Fibroblast of gingiva (primary cell): ENCODE results near the gene NLE1.
A peak's percentile ranks its signal among the peaks of the same experiment; 100 is the strongest.
"Not testable (repeated sequence)": the region's sequence is repeated elsewhere in the genome, so short reads cannot be mapped to it uniquely, and the experiment has no call there.

ENCODE experiments used
- DNase-seq: peaks from one replicate; pipeline ENCODE4 v3.0.0-alpha.2; 2011; ENCODE audit warnings: low read depth

Gene NLE1

DNA sequence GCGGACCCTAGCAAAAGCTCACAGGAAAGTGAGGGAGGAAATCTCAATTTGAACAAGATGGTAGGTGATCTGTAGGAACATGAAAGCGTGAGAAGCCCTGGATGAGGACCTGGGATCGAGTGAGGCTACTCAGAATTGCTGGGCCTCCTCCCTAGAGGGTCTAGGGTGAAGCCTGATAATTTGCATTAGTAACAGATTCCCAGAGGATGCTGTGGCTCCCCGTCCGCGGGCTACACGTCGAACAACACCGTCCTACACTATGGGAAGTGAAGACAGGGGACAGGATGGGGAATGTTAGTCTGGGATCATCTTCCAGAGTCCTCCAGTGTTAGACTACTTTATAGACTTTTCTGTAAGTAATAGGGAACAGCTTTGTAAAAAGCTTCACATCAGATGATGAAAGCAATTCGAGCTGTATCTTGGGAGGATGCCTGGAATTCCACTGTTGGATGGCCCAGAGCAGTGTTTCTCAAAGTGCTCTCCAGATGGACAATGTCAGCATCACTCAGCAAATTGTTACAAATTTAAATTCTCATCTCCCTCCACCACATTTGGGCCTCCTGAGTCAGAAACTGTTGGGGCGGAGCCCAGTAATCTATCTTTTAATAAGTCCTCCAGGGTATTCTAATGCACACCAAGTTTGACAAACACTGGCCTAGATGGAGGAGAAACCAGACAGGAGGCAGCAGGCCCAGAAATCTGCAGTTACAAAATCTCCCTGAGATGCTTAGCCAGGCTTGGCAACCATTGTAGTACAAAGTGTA lies 14.2 kb downstream of the NLE1 start:
- DNase-seq, result peak; percentile 94

DNA sequence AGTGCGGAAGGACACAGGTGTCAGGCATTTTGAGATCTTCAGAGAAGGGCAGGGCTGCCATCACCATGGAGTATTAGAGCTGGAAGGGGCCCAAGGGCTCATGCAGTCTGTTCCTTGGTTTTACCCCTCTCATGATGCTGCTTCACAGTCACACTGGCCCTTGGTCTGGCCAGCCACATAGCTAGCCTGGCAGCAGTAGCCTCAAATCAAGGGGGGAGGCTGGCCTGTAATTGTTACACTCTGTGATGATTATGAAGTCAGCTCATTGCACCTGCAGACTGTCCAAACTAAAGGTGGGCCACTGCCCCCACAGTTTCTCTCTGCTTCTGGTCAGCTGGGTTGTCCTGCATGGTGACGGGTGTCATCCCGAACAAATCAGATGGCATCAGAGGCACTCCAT lies 20.8 kb downstream of the NLE1 start, which contains the start of gene FNDC8:
Gene FNDC8 (plus strand): TSS at position 301 of the 400 bp plus-strand sequence. CDS start 79 bp downstream, at position 380.
- DNase-seq, result no peak

DNA sequence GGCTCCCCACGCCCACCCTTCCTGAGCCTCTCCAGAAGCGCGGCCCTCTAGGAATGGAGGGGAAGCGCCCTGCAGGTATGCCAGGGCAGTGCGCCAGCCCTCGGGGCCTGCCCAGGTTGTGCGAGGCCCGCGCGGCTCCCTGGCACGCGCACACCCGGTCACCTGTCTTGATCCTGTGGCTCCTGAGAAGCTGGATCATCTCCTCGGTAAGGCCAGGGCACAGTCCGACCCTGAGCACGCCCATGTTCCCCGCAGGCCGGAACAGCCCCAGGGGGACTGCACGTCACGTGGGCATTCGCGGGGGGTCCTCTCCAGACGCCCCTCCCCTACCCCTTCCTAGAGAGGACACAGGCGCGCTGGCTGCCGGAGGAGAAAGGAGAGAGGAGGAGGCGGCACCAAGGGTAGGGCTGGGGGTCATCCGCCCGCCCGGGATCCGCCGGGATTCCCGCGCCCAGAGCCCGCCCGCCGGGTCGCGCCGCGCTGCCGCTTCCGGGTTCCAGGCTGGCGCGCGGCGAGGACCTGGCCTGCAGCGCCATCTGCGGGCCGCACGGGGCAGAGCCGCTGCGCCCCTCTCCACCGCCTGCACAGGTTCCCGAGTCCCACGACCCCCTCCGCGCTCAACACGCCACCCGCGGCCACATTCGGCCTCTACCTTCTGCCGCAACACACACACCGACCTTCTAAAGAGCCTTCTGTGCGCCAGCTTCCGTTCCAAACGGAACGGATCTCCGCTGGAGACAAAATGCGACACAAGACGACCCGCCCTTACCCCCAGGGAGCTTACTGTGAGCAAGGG lies 22.5 kb downstream of the NLE1 start, which contains the start of gene RAD51D:
Gene RAD51D (minus strand): TSS at position 491 of the 796 bp plus-strand sequence. CDS start 247 bp downstream, at position 244.
- peak; percentile 60 for DNase-seq

DNA sequence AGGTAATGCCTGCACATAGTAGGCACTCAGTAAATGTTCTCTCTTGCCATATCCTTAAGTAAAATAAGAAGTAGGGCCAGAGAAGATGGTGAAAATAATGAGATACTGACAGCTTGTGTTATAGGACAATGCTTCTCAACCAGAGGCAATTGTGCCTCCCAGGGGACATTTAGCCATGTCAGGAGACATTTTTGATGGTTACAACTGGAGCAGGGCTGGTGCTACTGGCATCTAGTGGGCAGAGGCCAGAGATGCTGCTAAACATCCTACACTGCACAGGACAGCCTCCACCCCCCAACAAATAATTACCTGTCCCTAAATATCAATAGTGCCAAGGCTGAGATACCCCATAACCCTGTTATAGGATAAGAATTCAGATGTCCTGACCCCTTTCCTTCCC lies 24.1 kb downstream of the NLE1 start:
- DNase-seq, result peak; percentile 50

DNA sequence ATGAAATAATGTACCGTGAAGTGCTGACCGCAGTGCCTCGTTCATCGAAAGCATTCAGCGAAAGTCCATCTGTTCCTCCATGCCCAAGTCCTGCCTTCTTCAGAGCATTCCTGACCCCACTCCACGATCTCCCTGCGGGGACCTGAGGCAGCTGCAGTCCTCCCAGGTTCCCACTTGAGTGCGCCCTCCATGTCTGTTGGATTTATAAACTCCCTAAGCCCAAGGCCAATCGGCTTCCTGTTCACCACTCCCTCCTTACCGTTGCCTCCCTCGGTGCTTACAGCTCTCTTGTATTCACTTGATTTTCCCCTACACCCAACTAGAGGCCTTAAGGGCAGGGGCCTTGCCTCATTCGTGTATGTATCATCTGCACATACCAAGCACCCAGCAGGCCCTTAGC lies 25.3 kb downstream of the NLE1 start:
- no peak for DNase-seq

DNA sequence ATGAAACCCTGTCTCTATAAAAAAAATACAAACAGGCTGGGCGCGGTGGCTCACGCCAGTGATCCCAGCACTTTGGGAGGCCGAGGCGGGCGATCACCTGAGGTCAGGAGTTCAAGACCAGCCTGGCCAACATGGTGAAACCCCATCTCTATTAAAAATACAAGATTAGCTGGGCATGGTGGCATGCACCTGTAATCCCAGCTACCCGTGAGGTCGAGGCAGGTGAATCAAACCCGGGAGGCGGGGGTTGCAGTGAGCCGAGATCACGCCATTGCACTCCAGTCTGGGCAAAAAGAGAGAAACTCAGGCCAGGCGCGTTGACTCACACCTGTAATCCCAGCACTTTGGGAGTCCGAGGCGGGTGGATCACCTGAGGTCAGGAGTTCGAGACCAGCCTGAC lies 31.3 kb downstream of the NLE1 start:
- DNase-seq, result not testable (repeated sequence)

DNA sequence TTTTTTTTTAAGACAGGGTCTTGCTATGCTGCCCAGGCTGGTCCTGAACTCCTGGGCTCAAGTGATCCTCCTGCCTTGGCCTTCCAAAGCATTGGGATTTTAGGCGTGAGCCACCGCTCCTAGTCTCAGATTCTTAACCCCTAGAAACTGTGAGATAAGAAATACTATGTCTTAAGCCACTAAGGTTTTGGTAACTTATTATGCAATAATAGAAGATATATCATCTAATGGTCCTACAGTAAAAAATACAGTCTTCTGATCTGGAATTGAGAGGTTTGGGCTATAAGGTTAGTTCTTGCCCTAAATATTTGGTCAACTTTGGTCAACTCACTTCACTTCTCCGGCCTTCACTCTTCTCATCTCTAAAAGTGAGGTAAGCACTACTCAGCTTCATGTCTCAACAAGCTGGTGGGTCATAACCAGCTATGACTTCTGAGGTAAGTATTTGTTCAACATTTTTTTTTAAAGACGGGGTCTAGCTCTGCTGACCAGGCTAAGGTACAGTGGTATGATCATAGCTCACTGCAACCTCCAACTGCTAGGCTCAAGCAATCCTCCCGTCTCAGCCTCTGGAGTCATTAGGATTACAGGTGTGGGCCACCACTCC lies 37.2 kb downstream of the NLE1 start:
- DNase-seq, result no peak

DNA sequence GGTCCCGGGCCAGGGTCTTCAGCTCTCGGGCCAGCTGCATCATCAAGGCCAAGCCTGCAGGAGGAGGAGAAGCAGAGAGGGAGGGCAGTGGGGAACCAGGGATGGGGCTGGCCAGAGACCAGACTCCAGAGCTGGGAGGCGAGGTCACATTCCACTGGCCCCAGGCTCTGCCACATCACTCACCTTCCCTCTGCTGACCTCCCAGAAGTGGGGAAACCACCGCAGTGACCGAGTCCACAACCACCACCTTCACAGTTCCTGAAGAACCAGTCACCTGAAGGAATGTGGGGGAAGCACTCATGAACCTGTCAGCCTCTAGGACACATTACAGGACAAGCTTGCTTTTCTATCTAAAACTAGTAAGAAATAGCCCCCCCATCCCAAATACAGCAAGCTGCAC lies 38.8 kb downstream of the NLE1 start:
- no peak for DNase-seq

DNA sequence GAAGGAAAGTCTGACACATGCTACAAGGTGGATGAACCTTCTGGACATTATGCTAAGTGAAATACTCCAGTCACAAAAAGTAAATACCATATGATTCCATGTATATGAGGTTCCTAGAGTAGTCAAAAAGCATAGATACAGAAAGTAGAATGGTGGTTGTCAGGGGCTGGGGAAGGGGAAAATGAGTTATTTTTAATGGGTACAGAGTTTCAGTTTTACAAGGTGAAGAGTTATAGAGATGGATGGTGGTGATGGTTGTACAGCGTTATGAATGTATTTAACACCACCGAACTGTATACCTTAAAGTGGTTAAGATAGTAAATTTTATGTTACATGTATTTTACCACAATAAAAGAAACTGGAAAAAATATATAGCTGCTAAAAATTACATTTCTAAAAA lies 40.4 kb downstream of the NLE1 start:
- DNase-seq, result no peak

DNA sequence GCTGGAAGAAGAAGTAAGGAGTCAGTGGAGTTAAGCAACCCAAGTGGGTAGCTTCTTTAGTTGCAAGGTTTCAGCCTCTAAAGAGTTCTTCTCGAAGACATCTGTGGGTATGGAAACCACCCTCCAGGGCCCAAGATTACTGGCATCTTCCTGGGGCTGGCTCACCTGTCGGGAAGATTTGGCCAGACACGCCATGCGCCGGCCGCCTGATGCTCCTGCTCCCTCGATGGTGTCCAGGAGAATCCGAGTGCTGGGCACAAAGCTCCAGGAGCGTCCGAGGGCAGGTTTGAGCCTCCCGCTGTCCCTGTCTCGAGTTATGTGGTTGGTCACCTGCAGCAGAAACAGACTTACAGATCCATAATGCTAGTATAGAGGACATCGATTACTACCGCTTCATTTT lies 41.1 kb downstream of the NLE1 start:
- DNase-seq, result no peak

DNA sequence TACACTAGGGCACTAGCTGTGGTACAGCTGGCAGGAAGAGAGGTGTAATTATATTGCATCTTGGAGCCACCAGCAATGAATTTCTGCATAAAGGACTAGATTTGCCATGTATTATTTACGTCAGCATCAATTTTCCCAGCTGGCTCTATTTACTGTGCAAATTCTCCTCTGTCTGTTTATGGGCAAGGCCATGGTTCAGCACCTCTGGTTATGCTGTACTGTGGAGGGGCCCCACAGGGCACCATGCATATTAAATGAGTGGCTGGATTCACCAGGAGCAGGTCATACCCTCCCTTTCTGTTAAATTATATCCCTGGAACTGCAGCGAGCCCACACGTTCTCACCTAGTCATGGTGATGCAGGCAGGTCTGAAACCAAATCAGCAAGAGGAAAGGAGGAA lies 42.2 kb downstream of the NLE1 start:
- no peak for DNase-seq

DNA sequence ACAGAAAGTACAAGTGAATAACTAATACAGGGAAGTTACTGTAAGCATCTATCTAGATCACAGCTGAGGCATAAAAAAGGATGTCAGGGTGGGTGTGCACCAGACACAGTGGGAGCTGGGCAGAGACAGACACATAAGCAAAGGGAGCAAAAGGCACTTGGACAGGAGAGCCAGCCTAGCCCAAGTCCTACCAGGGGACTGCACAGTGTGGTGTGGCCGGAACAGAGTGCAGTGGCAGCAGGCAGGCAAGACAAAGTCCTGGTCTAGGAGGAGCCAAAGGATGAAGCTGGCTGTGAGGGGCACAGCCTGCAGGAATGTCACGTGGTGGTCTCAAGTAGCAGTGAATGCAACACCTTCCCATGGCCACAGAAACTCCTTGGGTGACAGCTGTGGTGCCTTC lies 44.3 kb downstream of the NLE1 start:
- DNase-seq, result no peak

DNA sequence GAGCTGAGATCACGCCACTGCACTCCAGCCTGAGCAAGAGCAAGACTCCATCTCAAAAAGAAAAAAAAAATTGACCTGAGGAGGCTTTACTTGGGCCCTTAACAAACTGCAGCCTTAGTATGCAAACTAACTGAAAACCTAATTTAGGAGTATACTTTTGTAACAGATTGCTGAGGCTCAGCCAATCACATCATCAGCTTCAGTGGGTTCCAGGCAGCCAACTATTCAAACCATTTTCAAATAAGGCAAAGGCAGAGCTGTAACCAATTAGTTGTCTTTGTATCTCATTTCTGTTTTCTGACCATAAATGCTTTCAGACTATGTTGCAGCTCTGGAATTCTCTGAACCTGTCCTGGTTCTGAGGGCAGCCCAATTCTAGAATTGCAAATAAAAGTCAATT lies 46.4 kb downstream of the NLE1 start:
- DNase-seq, result peak; percentile 71

DNA sequence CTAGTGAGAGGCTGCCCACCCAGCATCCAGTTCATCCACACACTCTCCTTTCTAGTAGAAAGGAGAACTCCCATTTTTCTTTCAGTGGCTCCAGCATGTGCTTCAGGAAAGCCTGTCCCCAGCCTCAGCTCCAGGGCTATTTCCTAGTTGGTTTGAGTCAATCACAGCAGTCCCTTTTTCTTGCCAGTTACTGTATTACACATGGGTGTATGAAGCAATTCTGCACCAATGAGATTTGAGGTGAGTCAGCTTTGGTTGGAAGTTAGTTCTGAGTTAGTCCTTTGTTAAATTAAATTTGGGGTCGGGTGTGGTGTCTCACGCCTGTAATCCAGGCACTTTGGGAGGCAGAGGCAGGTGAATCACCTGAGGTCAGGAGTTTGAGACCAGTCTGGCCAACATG lies 47.2 kb downstream of the NLE1 start:
- DNase-seq, result peak; percentile 84

DNA sequence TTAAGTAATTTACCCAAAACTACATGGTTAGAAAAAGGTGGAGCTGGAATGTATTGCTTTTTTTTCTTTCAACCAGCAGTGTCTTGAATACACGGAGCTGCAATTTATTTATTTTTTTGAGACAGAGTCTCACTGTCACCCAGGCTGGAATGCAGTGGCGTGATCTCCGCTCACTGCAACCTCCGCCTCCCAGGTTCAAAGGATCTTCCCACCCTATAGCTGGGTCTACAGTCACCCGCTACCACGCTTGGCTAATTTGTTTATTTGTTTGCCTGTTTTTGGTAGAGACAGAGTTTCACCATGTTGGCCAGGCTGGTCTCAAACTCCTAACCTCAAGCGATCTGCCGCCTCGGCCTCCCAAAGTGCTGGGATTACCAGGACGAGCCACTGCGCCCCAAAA lies 51.4 kb downstream of the NLE1 start:
- not testable (repeated sequence) for DNase-seq

DNA sequence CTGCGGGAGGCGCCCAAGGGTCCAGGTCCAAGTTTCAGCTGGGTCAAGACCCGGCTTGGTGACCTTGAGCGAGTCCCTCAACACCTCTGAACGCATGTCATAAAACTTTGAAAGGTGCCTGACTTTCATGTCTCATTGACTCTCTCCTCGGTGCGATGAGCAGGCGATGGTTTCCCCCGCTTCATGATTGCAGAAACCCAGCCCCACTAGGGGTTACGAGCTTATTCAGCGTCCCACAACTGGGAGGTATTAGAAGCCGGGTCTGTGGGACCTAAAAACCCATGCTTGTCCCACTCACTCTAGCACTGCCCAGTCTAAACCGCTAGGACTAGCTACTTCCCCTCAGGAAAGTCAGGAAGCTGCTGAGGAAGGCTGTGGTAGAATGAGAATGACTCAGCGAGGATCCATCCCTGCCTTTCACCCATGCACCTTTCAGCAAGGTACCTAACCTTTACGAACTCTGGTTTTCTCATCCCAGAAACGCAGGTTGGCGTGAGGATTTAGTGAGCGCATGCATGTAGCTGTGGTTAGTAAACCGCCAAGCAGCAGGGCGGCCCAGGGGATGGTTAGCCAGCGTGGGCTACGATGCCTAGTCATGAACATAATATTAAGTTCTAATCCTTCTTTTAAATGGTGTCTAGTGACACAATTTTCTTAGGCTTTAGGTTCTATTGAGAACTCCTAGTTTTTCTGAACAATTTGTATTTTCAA lies 52.4 kb downstream of the NLE1 start:
- DNase-seq, result no peak

DNA sequence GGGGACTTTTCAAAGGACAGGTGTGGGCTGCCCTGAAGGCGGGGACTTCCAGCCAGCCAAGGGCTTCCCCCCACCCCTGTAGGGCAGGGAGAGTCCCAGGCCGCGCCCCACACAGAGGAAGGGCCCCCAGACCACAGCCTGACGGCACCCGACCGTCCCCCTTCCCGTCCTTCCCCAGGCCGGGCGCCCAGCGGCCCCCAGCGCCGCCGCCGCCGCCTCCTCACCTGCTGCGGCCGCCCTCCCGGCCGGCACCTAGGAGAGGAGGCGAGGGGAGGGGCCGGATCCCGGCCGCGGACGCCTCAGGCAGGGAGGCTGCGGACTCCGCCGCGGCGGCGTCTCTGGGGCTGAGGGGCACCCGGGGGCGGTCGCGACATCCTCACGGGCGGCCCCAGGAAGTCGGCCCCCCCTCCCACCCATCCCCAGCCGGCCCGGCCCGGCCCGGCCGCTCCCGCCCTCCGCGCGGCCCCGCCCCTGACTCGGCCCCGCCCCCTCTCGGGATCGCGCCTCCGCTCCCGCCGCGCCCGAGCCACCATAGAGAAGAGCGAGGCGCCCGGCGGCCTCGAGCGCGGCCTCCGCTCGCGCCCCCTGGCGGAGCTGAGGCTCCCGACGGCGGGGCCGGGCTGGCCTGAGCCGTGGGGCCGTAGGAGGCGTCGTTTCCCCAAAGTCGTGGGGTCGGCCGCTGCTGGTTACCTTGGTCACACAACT lies 53.1 kb downstream of the NLE1 start:
- DNase-seq, result peak; percentile 78

DNA sequence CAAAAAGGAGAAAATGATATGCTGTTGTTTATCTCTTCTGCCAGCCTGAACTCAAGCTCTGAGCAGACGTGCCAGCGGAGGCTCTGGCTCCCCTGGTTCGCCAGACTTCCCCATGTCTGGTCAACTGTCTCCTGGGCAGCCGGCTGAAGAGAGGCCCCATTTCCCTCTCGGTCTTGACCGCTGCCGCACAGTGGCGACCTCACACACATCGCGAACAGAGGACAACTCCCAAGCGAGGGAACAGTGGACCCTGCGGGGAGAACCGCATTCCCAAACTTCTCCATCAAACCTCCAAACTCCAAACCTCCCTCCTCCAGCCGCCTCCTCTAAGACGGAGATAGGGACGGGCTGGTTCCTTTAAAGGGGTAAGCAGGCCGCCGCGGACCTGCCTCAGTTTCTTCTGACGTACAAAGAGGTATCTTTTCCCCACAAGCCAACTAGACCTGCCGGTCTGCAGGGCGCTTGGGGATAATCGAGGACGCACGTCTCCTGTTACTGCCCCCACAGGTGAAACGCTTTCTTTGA lies 53.7 kb downstream of the NLE1 start:
- peak; percentile 54 for DNase-seq

DNA sequence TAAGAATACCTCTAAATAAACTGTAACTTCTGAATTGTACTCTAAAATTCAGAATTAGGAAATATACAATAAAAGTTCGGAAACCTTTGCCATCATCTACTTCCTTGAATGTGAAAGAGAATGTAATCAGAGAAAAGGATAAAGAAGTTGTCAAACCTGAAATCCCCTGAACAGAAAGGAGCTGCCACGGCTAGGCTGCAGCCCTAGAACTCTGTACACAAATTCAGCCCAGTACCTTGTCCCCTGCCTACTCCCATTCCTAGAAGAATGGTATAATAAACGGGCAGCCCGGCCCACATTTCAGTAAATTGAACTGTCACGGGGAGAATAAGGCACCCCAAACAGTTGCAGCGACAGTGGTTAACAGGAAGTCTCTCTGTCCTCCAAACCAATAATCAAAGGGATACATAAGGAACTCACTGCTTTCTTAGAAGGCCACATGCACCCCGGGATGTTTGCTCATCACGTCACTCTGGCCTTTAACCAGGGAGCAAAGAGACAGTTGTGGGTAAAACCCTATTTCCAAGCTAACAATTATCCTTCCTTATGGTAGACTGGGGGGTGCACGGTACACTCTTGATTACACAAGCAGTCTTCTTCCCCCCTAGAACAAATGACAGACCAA lies 54.3 kb downstream of the NLE1 start:
- DNase-seq, result peak; percentile 22

DNA sequence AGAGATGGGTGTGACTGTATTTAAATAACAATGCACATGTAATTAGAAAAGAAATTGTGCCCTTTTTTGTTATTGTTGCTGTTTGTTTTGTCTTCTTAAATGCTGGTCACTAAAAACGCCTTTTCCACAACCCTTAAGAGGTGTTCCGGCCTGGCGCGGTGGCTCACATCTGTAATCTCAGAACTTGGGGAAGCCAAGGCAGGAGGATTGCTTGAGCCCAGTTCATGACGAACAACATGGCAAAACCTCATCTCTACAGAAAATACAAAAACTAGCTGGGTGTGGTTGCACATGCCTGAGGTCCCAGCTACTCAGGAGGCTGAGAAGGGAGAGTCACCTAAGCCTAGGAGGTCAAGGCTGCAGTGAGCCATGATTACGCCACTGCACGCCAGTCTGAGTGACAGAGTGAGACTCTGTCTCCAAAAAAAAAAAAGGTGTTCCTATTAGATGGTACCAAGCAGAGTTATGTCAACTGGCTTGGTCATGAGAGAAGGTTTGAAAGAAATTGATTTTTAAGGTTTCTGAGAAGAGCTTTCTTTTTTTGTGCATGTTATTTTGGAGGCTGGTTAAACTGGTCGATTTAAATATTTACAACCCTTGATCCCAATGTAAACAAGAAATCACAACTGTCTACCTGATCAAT lies 55.1 kb downstream of the NLE1 start:
- no peak for DNase-seq
